OCI-LY7 (cell line): Measurements from ENCODE around the gene ZFAND4.
"Not testable (repeated sequence)": the region's sequence is repeated elsewhere in the genome, so short reads cannot be mapped to it uniquely, and the experiment has no call there.

Experiments used
- CTCF ChIP-seq: fragments of 200-600 bp; sonication (generic); conservative IDR thresholded peaks from 2 replicates; pipeline ENCODE4 v1.5.1; 2014; ENCODE audit warnings: mild to moderate bottlenecking, antibody characterized with exemption, low read length, moderate library complexity, mixed read lengths
- EZH2phosphoT487 ChIP-seq: fragments of 200-600 bp; sonication (generic); IDR thresholded peaks from 2 replicates; pipeline ENCODE4 v1.6.1; 2018; ENCODE audit warnings: low read depth, borderline replicate concordance, mild to moderate bottlenecking, mixed run types, antibody characterized with exemption, low read length, moderate library complexity, mixed read lengths

DNA sequence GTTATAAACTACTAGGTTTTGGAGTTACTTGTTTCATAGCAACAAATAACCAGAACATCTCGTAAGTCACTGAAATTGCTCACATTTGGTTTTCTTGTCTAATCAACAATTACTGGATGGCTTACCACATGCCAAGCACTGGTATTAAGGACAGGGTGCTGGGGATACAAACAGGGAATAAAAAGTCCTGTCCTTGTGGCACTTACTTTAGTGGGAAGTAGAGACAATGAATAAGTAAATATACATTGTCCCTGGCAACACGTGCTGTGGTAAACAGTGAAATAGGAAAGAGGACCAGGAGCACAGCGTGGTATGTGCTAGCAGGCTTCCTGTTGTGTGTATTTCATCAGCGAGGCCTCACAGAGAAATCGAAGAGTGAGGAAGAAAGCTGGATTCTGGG, 38.7 kb upstream of the ZFAND4 start:
- TF ChIP-seq CTCF, EZH2phosphoT487: not testable (repeated sequence)
